ENCODE results near the gene RBSN. TPM values are rescaled to one million over a fixed set of nuclear protein-coding genes. Genes with fewer than 3 reads are reported as not detected.

Gene RBSN
- total RNA-seq, 1 donor from 2014 or later: 35.4 TPM

- Histone ChIP-seq H3K27ac (no peak overlapping the region), H3K9me3 (ENCODE audit: low read depth) (no peaks in the 10 kb centered on the region), H3K36me3 (no peaks in the 10 kb centered on the region), H3K9ac (peak overlapping the region; percentile 83), H3K27me3 (no peaks in the 10 kb centered on the region), H3K4me3 (peak overlapping the region; percentile 93), H3K4me2 (peak overlapping the region; percentile 99), H3F3A (ENCODE audit: low read depth) (peaks cover 6% of the 10 kb centered on the region), H3K4me1 (peaks cover 6% of the 10 kb centered on the region), H3K79me2 (ENCODE audit: low read depth) (peaks cover 26% of the 10 kb centered on the region), H2AFZ (replicated peaks) (peak overlapping the region; percentile 75), H4K20me1 (ENCODE audit: low read depth) (peaks cover 4% of the 10 kb centered on the region)
- peak overlapping the region; percentile 95 for H3K4me3 Mint-ChIP-seq
- H3K9me3 Mint-ChIP-seq: no peaks in the 10 kb centered on the region
- peaks cover 7% of the 10 kb centered on the region for H3K27me3 Mint-ChIP-seq (ENCODE audit: insufficient read depth, low read depth)
- peak overlapping the region; percentile 93 for H3K27ac Mint-ChIP-seq
- peaks cover 4% of the 10 kb centered on the region for H3K36me3 Mint-ChIP-seq
- peaks cover 11% of the 10 kb centered on the region for H3K4me1 Mint-ChIP-seq
- peak; percentile 16 for DNase-seq (ENCODE audit: low spot score)
- TF ChIP-seq EZH2phosphoT487 (IDR thresholded peaks at IDR 0.05): no peak
- TF ChIP-seq, protein P1, sequence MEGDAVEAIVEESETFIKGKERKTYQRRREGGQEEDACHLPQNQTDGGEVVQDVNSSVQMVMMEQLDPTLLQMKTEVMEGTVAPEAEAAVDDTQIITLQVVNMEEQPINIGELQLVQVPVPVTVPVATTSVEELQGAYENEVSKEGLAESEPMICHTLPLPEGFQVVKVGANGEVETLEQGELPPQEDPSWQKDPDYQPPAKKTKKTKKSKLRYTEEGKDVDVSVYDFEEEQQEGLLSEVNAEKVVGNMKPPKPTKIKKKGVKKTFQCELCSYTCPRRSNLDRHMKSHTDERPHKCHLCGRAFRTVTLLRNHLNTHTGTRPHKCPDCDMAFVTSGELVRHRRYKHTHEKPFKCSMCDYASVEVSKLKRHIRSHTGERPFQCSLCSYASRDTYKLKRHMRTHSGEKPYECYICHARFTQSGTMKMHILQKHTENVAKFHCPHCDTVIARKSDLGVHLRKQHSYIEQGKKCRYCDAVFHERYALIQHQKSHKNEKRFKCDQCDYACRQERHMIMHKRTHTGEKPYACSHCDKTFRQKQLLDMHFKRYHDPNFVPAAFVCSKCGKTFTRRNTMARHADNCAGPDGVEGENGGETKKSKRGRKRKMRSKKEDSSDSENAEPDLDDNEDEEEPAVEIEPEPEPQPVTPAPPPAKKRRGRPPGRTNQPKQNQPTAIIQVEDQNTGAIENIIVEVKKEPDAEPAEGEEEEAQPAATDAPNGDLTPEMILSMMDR (IDR thresholded peaks at IDR 0.05): no peak
- TF ChIP-seq EZH2 (IDR thresholded peaks at IDR 0.05): no peak
Measured at GRCh38 chr3:15099364-15100098, 583 bp upstream of the RBSN start.

- Mint-ChIP-seq H3K36me3 (peaks cover 4% of the 10 kb centered on the region), H3K4me3 (peak overlapping the region; percentile 95), H3K27me3 (ENCODE audit: insufficient read depth, low read depth) (peaks cover 5% of the 10 kb centered on the region), H3K27ac (no peak overlapping the region), H3K4me1 (peaks cover 11% of the 10 kb centered on the region), H3K9me3 (no peaks in the 10 kb centered on the region)
- Histone ChIP-seq H3K4me3 (peak overlapping the region; percentile 93), H2AFZ (replicated peaks) (no peak overlapping the region), H3K27me3 (no peaks in the 10 kb centered on the region), H4K20me1 (ENCODE audit: low read depth) (peaks cover 4% of the 10 kb centered on the region), H3K9ac (no peak overlapping the region), H3K4me1 (peaks cover 6% of the 10 kb centered on the region), H3K4me2 (peak overlapping the region; percentile 99), H3K79me2 (ENCODE audit: low read depth) (peaks cover 26% of the 10 kb centered on the region), H3K9me3 (ENCODE audit: low read depth) (no peaks in the 10 kb centered on the region), H3K27ac (no peak overlapping the region), H3F3A (ENCODE audit: low read depth) (peaks cover 6% of the 10 kb centered on the region), H3K36me3 (no peaks in the 10 kb centered on the region)
- no peak for DNase-seq (ENCODE audit: low spot score)
- no peak for TF ChIP-seq EZH2phosphoT487 (IDR thresholded peaks at IDR 0.05)
- TF ChIP-seq, protein P1 (IDR thresholded peaks at IDR 0.05): no peak
- no peak for TF ChIP-seq EZH2 (IDR thresholded peaks at IDR 0.05)
Measured at GRCh38 chr3:15097891-15098290, 1.1 kb downstream of the RBSN start.

DNA sequence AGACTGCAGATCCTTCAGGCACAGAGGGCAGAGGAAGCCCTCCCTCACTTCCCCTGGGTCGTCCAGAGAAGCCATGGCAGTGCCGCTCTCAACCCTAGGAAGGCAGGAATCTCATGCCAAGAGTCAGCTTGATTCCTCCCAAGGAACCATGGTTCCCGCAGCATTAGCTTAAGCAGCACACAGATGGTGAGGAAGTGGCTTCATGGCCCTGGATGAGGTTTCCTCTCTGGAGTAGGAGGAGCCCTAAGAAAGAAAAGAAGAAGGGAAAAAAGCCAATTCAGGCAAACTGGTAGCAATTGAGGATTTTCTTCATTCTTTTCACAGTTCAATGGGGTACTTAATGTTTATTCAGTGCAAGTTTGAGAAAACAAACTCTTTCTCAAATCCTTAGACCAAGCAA, 2.9 kb downstream of the RBSN start:
- TF ChIP-seq EZH2 (IDR thresholded peaks at IDR 0.05) (no peak), EZH2phosphoT487 (IDR thresholded peaks at IDR 0.05) (no peak)
- TF ChIP-seq, protein P1 (IDR thresholded peaks at IDR 0.05): no peak
- H4K20me1 ChIP-seq (ENCODE audit: low read depth): peaks cover 4% of the 10 kb centered on the region
- no peaks in the 10 kb centered on the region for H3K36me3 ChIP-seq
- H3K4me1 Mint-ChIP-seq: peaks cover 11% of the 10 kb centered on the region
- H3F3A ChIP-seq (ENCODE audit: low read depth): peaks cover 6% of the 10 kb centered on the region
- no peak overlapping the region for H3K27ac Mint-ChIP-seq
- H3K36me3 Mint-ChIP-seq: peaks cover 4% of the 10 kb centered on the region
- H3K4me1 ChIP-seq: peaks cover 6% of the 10 kb centered on the region
- H3K9me3 Mint-ChIP-seq: no peaks in the 10 kb centered on the region
- H3K9me3 ChIP-seq (ENCODE audit: low read depth): no peaks in the 10 kb centered on the region
- H2AFZ ChIP-seq (replicated peaks): no peak overlapping the region
- H3K9ac ChIP-seq: no peak overlapping the region
- H3K27me3 Mint-ChIP-seq (ENCODE audit: insufficient read depth, low read depth): no peaks in the 10 kb centered on the region
- no peak overlapping the region for H3K27ac ChIP-seq
- no peak overlapping the region for H3K4me3 ChIP-seq
- H3K4me2 ChIP-seq: no peak overlapping the region
- peaks cover 26% of the 10 kb centered on the region for H3K79me2 ChIP-seq (ENCODE audit: low read depth)
- no peak for DNase-seq (ENCODE audit: low spot score)
- H3K4me3 Mint-ChIP-seq: peak overlapping the region; percentile 53
- H3K27me3 ChIP-seq: no peaks in the 10 kb centered on the region
